SW480 (cell line): ENCODE measurements around the gene PHF12.

Source experiments
- DNase-seq: peaks from one replicate; pipeline ENCODE4 v3.0.0-alpha.2; 2016; ENCODE audit warnings: low spot score

Gene PHF12

GRCh38 chr17:28975031-28975430 is 23.7 kb upstream of the PHF12 start:
- no peak for DNase-seq

GRCh38 chr17:28974451-28974850 is 23.1 kb upstream of the PHF12 start:
- DNase-seq = no peak

- DNase-seq = no peak
These were observed 22.1 kb upstream of the PHF12 start for GRCh38 chr17:28973425-28973824.

DNA sequence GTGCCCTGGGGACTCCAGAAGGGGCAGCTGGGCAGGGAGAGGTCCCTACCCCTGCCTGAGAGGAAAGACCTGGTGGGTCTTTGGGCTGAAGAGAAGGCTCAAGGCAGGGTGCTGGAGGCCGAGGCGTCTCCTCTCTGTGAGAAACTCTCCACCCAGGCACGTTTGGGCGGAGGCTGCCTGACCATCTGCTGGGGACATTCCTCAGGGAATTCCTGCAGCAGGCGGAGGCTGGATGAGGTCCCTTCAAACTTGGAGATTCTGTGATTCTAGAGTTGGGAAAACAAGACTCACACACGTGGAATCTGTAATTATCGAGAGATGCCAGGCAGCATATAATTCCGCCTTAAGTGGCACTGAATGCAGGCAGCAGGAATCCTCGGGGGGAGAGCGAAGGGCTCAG is 21.1 kb upstream of the PHF12 start:
- DNase-seq = no peak

DNA sequence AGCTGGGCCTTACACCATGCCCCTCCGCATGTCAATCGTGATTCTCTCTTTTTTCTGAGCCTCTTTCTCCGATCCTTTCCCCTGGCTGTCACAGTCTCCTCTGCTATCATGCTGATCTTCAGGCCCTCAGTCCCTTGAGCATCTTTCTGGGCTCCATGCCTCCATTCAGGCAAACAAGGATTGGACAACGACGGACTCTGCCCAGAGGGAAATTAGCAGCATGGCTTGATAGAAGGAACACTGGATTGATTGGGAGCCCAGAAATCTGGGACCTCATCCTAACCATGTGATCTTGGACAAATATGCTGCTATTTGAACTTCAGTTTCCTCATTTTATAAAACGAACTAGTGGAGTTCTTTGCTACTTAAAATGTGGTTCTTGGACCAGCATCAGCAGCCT is 19.6 kb upstream of the PHF12 start:
- no peak for DNase-seq

DNA sequence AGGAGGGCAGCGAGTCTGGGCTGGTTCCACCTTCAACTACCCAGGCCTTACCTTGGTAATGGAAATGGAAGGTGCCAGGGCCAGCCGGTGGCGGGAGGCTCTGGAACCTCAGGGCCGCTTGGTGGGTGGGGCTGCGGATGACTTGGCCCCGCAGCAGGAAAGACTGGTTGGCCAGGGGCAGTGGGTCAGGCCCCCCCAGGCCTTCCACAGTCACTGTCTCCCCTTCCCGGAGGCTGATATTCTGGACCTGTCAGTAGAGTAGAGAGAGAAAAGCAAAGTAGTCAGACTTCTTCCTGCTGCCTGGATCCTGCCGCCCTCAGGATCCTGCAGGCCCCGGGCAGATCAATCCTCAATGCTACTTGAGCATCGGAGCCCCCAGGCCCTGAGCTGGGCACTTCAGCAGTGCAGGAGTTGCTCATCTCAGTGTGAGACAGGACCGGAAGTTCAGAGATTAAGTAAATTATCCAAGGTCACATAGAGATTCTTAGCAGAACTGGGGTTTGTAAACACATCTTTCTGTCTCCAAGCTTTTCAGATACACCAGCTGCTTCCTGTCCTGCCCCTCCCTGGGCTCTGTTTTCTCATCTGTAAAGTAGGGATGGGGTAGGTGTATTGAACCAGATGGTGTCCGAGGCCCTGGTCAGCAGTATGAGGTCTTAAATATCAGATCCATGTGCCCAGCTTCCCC is 18.5 kb upstream of the PHF12 start:
- DNase-seq = no peak

- no peak for DNase-seq
These were observed 17.6 kb upstream of the PHF12 start for GRCh38 chr17:28968914-28969295.

- no peak for DNase-seq
These were observed 17.1 kb upstream of the PHF12 start for GRCh38 chr17:28968231-28968913.

GRCh38 chr17:28967221-28968135 is 16.2 kb upstream of the PHF12 start:
- DNase-seq = no peak

GRCh38 chr17:28963841-28964240 is 12.5 kb upstream of the PHF12 start:
- no peak for DNase-seq

GRCh38 chr17:28963055-28963611 is 11.8 kb upstream of the PHF12 start:
- no peak for DNase-seq

GRCh38 chr17:28961391-28961790 is 10.1 kb upstream of the PHF12 start:
- DNase-seq = no peak

GRCh38 chr17:28960256-28961061 is 9.1 kb upstream of the PHF12 start:
- no peak for DNase-seq

GRCh38 chr17:28959471-28959871 is 8.2 kb upstream of the PHF12 start:
- no peak for DNase-seq

DNA sequence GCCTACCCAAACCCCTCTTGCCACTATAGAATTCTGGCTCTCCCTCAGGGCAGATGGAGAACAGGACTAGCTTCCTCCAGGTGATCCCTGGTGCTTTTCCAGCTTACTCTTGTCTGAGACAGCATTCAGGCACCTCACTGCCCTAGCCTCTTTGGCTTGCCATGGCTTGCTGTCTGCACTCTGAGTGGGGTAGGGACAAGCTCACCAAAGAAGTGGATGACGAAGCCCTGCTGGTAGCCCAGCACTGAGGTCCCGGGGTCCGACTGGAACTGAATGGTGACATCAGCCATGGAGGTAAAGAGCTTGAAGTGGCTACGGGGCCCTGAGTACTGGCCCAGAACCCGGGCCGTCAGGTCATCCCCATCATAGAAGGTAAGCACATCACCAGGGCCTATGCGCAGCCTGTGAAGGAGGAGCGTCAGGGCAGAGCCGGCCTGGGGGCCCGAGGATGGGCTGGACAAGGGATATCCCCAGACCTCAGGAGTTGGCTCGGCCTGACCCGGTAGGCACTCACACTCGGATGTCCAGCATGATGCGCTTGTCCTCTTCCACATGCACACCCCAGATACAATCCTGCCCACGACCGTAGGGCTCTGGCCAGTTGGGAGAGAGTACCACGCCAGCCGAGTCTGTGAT is 7.6 kb upstream of the PHF12 start:
- DNase-seq = no peak

DNA sequence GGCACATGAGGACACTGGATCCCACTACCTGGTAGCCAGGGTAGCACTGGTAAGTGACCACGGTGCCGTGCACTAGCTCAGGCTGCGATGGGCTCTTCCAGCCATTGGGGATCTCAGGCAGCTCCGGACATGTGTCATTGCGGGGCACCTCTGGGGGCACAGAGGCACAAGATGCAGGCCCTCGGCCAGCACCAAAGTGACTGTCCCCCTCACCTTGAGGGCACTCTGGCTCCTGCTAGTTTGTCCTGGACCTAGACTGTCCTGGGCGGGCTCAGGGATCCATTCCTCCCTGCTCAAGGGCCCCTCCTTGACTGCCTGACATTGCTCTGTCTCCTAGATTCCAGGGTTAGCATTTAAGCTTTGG is 6.7 kb upstream of the PHF12 start:
- no peak for DNase-seq

DNA sequence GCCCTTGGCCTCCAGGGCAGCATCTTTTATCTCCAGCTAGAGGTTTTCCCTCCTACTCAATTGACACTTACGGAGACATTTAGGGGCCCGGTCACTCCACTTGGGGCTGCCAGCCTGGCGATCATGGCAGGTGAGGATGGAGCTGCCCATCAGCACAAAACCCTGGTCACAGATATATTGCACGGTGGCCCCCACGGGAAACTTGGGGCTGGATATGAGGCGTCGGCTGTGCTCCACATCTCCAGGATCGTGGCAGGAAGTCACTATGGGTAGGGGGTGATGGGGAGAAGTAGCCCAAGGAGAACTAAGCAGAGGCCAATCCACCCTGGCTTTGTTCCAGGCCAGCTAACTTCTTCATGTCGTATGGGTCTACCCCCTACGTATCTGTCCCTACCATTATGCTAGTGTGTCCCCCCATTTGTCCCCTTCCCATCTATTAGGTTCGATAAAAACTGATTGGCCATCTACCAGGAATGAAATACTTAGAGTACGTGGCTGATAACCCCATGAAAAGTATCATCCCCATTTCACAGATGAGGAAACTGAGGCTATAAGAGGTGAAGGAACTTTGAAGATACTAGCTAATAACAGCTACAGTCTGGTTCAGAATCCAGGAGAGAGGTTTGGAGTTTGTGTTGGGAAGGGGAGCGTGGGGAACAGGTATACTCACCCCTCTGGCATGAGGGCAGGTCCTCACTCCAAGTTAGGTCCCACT is 6.1 kb upstream of the PHF12 start:
- no peak for DNase-seq

DNA sequence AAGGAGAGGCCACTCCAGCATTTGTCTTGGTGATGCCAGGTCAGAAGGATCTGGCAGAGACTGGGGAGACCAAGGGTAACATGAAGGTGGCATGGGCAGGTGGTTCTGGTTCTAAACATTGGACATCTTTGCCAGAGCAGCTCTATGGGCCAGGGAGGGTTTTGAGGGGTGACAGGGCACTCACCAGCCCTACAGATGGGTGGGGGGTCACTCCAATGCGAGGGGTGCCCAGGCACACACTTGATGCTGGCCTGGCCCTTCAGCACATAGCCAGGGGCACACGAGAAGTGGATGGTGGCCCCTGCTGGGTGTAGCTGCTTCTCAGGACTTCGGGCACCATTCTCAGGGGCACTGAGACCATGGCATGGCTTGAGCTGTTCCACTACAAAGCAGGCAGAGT is 5.5 kb upstream of the PHF12 start:
- DNase-seq = no peak

- DNase-seq = no peak
These were observed 4.8 kb upstream of the PHF12 start for GRCh38 chr17:28956112-28956511.

DNA sequence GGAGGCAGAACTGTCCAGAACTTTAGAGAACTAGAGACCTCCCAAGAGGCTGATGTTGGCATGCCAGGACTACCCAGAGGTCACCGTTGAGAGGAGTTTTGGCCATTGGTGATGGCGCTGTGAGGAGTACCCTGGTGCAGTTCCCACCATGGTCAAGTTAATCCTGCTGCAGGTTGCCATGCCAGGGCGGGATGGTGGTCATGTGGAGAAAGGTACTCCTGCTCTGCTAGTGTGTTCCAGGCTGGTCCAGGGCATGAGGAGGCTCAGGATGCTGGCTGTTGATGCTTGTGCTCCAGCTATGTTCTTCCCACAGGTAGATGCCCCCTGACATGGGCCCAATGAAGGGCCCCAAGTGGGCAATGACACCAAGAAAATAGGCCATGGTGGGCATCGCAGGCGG is 4.1 kb upstream of the PHF12 start:
- no peak for DNase-seq

GRCh38 chr17:28954886-28955285 is 3.6 kb upstream of the PHF12 start:
- no peak for DNase-seq
